ENCODE measurements around the gene CXCR5.

DNA sequence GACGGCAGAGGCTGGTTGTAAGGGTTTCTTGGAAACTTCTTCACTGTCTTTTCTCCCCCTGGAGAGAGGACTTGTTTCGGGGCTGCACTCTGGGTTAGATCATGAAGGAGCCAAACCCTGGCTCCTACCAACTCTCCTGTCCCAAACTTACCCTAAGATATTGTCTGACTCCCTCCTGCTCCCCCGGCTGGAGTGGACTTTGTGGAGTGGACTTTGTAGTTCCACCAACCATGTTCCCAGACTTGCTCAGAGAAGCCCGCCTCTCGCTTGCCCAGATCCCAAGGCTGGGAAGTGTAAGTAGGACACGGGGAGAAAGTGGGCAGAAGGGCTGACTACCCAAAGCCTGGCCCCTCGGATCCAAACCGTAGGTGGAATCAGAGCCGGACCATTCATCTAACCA, 1.2 kb downstream of the CXCR5 start:
- TF ChIP-seq, protein P1, sequence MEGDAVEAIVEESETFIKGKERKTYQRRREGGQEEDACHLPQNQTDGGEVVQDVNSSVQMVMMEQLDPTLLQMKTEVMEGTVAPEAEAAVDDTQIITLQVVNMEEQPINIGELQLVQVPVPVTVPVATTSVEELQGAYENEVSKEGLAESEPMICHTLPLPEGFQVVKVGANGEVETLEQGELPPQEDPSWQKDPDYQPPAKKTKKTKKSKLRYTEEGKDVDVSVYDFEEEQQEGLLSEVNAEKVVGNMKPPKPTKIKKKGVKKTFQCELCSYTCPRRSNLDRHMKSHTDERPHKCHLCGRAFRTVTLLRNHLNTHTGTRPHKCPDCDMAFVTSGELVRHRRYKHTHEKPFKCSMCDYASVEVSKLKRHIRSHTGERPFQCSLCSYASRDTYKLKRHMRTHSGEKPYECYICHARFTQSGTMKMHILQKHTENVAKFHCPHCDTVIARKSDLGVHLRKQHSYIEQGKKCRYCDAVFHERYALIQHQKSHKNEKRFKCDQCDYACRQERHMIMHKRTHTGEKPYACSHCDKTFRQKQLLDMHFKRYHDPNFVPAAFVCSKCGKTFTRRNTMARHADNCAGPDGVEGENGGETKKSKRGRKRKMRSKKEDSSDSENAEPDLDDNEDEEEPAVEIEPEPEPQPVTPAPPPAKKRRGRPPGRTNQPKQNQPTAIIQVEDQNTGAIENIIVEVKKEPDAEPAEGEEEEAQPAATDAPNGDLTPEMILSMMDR (IDR thresholded peaks at IDR 0.05 in 8 of 11, conservative IDR thresholded peaks at IDR 0.05 in 3 of 11) = no peak
- no peak for TF ChIP-seq POLR2A (IDR thresholded peaks at IDR 0.05)

Data from spleen (tissue), 7 donors.